Glutamatergic neuron (in vitro differentiated cells): Measurements from ENCODE around the gene HIPK3. TPM values are rescaled to one million over a fixed set of nuclear protein-coding genes. Genes with fewer than 3 reads are reported as not detected.

Source experiments
- DNase-seq: peaks from one replicate; pipeline ENCODE4 v3.0.0; 2022
- H3K27ac Mint-ChIP-seq: one replicate; pipeline ENCODE4 v1.8.0; 2020; ENCODE audit warnings: mild to moderate bottlenecking, mixed read lengths, inconsistent platforms; ENCODE audit not compliant: unreplicated experiment
- H3K27me3 Mint-ChIP-seq: one replicate; pipeline ENCODE4 v1.8.0; 2020; ENCODE audit warnings: mild to moderate bottlenecking, moderate library complexity, mixed read lengths, inconsistent platforms; ENCODE audit not compliant: unreplicated experiment
- H3K36me3 Mint-ChIP-seq: one replicate; pipeline ENCODE4 v1.8.0; 2020; ENCODE audit warnings: mild to moderate bottlenecking, mixed read lengths, inconsistent platforms; ENCODE audit not compliant: unreplicated experiment
- H3K4me1 Mint-ChIP-seq: one replicate; pipeline ENCODE4 v1.8.0; 2020; ENCODE audit warnings: mild to moderate bottlenecking, low read depth, mixed read lengths, inconsistent platforms; ENCODE audit not compliant: unreplicated experiment
- H3K4me3 Mint-ChIP-seq: one replicate; pipeline ENCODE4 v1.8.0; 2020; ENCODE audit warnings: mild to moderate bottlenecking, mixed read lengths, inconsistent platforms; ENCODE audit not compliant: unreplicated experiment
- H3K9me3 Mint-ChIP-seq: one replicate; pipeline ENCODE4 v1.8.0; 2020; ENCODE audit warnings: mild to moderate bottlenecking, moderate library complexity, mixed read lengths, inconsistent platforms; ENCODE audit not compliant: unreplicated experiment
- total RNA-seq: library from RNA; stranded (reverse); fragmentation: NEBNext Ultra II Directional; extraction: Animal tissue kit (Norgen Biotek cat#: 25700); gene quantifications from one replicate; pipeline ENCODE4 v1.2.1, GENCODE V29; 2021; ENCODE audit not compliant: unreplicated experiment
- TF ChIP-seq, protein P1 (sequence below): fragments of 200-600 bp; sonication (generic); IDR thresholded peaks from one replicate; pipeline ENCODE4 v1.5.0; 2021; ENCODE audit not compliant: partially characterized antibody, unreplicated experiment

HIPK3 gene
- total RNA-seq, 1 donor from 2014 or later, result 56.5 TPM

DNA sequence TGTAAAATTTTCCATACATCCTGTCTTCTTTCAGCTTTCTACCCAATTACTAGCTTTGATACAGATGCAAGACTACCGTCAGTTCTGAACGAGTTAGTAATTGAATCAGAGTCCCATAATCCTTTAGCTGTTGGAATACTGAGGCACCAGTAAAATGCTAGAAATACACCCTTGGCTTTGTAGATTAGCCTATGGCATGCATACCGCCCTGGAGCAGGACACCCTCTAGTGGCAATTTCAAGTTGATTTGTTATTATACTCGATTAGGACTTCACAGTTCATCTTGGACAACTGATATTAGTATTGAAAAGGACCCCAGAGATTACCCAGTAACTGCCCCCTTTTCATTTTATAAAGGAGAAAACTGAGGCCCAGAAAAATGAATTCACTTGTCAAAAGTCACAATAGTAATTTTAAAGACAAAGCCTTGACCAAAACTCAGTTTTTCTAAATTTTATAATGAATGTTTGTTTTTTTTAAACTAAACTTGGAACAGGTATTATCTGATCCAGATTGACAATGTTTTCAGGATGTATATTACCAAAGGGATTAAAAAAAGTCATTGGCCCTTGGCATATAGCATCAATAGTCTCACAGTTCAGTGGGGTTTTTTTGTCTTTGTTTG lies 72.6 kb downstream of the HIPK3 start:
- TF ChIP-seq, protein P1, sequence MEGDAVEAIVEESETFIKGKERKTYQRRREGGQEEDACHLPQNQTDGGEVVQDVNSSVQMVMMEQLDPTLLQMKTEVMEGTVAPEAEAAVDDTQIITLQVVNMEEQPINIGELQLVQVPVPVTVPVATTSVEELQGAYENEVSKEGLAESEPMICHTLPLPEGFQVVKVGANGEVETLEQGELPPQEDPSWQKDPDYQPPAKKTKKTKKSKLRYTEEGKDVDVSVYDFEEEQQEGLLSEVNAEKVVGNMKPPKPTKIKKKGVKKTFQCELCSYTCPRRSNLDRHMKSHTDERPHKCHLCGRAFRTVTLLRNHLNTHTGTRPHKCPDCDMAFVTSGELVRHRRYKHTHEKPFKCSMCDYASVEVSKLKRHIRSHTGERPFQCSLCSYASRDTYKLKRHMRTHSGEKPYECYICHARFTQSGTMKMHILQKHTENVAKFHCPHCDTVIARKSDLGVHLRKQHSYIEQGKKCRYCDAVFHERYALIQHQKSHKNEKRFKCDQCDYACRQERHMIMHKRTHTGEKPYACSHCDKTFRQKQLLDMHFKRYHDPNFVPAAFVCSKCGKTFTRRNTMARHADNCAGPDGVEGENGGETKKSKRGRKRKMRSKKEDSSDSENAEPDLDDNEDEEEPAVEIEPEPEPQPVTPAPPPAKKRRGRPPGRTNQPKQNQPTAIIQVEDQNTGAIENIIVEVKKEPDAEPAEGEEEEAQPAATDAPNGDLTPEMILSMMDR, result peak; percentile 41
- DNase-seq, result peak; percentile 36
- no peak overlapping the region for H3K4me3 Mint-ChIP-seq
- no peaks in the 10 kb centered on the region for H3K27me3 Mint-ChIP-seq
- peaks cover 2% of the 10 kb centered on the region for H3K4me1 Mint-ChIP-seq
- H3K9me3 Mint-ChIP-seq, result no peaks in the 10 kb centered on the region
- H3K27ac Mint-ChIP-seq, result no peak overlapping the region
- no peaks in the 10 kb centered on the region for H3K36me3 Mint-ChIP-seq

DNA sequence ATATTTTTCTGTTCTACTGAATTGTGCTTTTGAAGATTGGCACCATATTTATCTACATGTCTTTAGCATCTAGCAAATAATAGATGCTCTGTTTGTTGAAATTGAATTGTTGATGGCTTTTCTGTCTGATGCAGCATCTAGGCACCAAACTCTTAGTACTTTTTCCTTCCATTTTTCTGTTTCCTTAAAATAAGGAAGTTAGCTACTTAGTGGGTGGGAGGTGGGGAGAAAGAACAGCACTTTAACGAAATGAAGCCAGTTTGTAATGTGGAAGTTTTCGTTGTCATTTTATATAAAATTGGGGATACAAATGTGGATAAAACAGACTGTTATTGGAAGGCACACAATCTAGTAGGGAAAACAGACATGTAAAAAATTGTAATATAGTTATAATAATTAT lies 76.6 kb downstream of the HIPK3 start:
- Mint-ChIP-seq H3K27ac (no peak overlapping the region), H3K4me1 (no peaks in the 10 kb centered on the region), H3K4me3 (no peak overlapping the region), H3K27me3 (no peaks in the 10 kb centered on the region), H3K9me3 (no peaks in the 10 kb centered on the region), H3K36me3 (no peaks in the 10 kb centered on the region)
- TF ChIP-seq, protein P1, result no peak
- no peak for DNase-seq

DNA sequence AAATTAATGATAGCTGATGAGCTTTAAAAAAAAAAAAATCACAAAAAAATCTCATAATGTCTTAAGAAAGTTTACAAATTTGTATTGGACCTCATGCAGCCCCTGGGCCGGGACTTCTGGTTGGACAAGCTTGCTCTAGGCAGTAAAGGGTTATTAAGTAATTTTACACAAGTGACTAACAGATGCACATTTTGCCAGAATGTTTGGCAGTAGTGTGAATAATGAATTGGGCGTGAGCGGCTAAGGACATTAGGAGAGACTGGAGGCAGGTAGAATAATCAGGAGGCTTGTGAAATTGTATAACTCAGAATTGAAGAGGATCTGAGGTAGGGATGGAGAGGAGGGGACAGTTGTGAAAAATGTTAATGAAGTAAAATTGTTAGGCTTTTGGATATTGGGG lies 77.4 kb downstream of the HIPK3 start:
- TF ChIP-seq, protein P1, result no peak
- H3K36me3 Mint-ChIP-seq, result no peaks in the 10 kb centered on the region
- H3K4me3 Mint-ChIP-seq, result no peak overlapping the region
- no peak overlapping the region for H3K27ac Mint-ChIP-seq
- DNase-seq, result no peak
- no peaks in the 10 kb centered on the region for H3K9me3 Mint-ChIP-seq
- no peaks in the 10 kb centered on the region for H3K4me1 Mint-ChIP-seq
- H3K27me3 Mint-ChIP-seq, result no peaks in the 10 kb centered on the region

DNA sequence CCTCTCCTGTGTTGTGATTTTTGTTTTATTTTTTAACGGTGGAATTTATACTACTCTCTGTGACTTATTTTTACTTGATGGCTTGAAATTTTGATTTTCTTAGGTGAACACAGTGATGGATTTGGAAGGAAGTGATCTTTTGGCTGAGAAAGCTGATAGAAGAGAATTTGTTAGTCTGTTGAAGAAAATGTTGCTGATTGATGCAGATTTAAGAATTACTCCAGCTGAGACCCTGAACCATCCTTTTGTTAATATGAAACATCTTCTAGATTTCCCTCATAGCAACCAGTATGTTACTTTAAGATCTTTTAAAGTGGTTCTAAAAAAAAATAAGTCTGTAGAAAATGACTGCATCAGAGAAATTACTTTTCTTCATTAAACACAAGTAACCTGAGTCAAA lies 82.1 kb downstream of the HIPK3 start:
- H3K4me1 Mint-ChIP-seq, result no peaks in the 10 kb centered on the region
- H3K4me3 Mint-ChIP-seq, result no peak overlapping the region
- no peak for DNase-seq
- no peaks in the 10 kb centered on the region for H3K9me3 Mint-ChIP-seq
- H3K27ac Mint-ChIP-seq, result no peak overlapping the region
- no peaks in the 10 kb centered on the region for H3K27me3 Mint-ChIP-seq
- TF ChIP-seq, protein P1, result no peak
- H3K36me3 Mint-ChIP-seq, result no peaks in the 10 kb centered on the region

DNA sequence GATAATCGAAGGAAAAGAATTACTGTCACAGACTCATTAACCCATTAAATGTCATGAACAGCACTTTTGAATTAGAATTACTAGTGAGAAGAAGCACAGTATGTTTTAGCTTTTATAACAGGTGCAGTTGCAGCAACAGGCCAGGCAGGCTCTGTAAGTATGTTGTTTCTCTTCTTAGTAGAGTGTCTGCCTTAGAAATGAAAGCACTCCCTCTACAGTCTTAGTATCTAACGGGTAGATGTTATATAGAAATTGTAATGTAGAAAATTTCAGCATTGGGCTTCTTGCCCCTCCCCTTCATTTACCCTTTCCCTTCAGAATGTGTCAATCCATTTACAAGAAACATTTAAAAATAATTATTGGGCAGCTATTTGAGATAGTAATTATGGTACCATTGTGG lies 87.4 kb downstream of the HIPK3 start:
- Mint-ChIP-seq H3K27ac (no peak overlapping the region), H3K36me3 (no peaks in the 10 kb centered on the region), H3K4me3 (no peak overlapping the region), H3K4me1 (no peaks in the 10 kb centered on the region), H3K27me3 (no peaks in the 10 kb centered on the region), H3K9me3 (no peaks in the 10 kb centered on the region)
- no peak for DNase-seq
- TF ChIP-seq, protein P1, result no peak
